Esophagus squamous epithelium (tissue), 4 donors: ENCODE results near the gene ARHGEF28.

Source experiments
- POLR2A ChIP-seq, 4 donors: fragments of 450-650 bp; IDR thresholded peaks; one replicate each; pipeline ENCODE4 v1.6.1; 2017; ENCODE audit warnings: antibody characterized with exemption in 4 of 4, mild to moderate bottlenecking in 4 of 4, moderate library complexity in 3 of 4
- TF ChIP-seq, protein P1 (sequence below), 6 experiments: fragments of 450-650 bp in 4 of 6; fragments of 200-600 bp in 2 of 6; sonication (generic) in 2 of 6; IDR thresholded peaks; one replicate each; pipeline ENCODE4 v1.5.1; 2016 to 2019; ENCODE audit warnings: antibody characterized with exemption in 6 of 6, mild to moderate bottlenecking in 4 of 6, moderate library complexity in 4 of 6

DNA sequence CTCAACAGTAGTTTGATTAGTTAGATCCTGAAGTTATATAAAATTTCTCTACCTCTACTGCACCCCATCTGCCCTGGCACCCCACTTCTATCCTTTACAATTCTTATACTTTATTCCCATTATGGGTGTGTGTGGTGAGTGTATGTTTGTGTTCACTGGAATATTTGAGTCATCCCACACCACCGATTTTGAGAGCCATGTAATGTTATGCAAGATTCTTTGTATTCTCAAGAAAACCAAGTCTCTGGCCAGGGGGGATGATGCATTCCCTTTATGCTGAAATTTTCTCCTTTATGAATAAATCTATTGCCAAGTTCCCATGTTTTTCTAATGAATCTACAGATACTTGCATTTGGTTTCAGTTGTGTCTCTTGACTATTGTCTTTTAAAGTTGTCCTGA, 266.8 kb downstream of the ARHGEF28 start:
- no peak for TF ChIP-seq POLR2A (IDR thresholded peaks at IDR 0.05)
- TF ChIP-seq, protein P1, sequence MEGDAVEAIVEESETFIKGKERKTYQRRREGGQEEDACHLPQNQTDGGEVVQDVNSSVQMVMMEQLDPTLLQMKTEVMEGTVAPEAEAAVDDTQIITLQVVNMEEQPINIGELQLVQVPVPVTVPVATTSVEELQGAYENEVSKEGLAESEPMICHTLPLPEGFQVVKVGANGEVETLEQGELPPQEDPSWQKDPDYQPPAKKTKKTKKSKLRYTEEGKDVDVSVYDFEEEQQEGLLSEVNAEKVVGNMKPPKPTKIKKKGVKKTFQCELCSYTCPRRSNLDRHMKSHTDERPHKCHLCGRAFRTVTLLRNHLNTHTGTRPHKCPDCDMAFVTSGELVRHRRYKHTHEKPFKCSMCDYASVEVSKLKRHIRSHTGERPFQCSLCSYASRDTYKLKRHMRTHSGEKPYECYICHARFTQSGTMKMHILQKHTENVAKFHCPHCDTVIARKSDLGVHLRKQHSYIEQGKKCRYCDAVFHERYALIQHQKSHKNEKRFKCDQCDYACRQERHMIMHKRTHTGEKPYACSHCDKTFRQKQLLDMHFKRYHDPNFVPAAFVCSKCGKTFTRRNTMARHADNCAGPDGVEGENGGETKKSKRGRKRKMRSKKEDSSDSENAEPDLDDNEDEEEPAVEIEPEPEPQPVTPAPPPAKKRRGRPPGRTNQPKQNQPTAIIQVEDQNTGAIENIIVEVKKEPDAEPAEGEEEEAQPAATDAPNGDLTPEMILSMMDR (IDR thresholded peaks at IDR 0.05), result no peak
